Measurements from ENCODE around the gene DOCK4. TPM values are rescaled to one million over a fixed set of nuclear protein-coding genes. Genes with fewer than 3 reads are reported as not detected.

DOCK4 gene
- total RNA-seq, 1 donor from 2014 or later = 100 TPM

GRCh38 chr7:111685349-111685748 is 520.9 kb downstream of the DOCK4 start:
- Histone ChIP-seq H3K9me3 (no peaks in the 10 kb centered on the region), H3K4me3 (no peak overlapping the region), H3K4me1 (no peaks in the 10 kb centered on the region), H3K36me3 (no peaks in the 10 kb centered on the region), H3K27me3 (no peaks in the 10 kb centered on the region), H3K27ac (no peak overlapping the region)
- ATAC-seq (no peak), DNase-seq (no peak)
- intact Hi-C loops (cut with DNase I) = no loop called here
- TF ChIP-seq, protein P1, sequence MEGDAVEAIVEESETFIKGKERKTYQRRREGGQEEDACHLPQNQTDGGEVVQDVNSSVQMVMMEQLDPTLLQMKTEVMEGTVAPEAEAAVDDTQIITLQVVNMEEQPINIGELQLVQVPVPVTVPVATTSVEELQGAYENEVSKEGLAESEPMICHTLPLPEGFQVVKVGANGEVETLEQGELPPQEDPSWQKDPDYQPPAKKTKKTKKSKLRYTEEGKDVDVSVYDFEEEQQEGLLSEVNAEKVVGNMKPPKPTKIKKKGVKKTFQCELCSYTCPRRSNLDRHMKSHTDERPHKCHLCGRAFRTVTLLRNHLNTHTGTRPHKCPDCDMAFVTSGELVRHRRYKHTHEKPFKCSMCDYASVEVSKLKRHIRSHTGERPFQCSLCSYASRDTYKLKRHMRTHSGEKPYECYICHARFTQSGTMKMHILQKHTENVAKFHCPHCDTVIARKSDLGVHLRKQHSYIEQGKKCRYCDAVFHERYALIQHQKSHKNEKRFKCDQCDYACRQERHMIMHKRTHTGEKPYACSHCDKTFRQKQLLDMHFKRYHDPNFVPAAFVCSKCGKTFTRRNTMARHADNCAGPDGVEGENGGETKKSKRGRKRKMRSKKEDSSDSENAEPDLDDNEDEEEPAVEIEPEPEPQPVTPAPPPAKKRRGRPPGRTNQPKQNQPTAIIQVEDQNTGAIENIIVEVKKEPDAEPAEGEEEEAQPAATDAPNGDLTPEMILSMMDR (IDR thresholded peaks at IDR 0.05) = no peak

DNA sequence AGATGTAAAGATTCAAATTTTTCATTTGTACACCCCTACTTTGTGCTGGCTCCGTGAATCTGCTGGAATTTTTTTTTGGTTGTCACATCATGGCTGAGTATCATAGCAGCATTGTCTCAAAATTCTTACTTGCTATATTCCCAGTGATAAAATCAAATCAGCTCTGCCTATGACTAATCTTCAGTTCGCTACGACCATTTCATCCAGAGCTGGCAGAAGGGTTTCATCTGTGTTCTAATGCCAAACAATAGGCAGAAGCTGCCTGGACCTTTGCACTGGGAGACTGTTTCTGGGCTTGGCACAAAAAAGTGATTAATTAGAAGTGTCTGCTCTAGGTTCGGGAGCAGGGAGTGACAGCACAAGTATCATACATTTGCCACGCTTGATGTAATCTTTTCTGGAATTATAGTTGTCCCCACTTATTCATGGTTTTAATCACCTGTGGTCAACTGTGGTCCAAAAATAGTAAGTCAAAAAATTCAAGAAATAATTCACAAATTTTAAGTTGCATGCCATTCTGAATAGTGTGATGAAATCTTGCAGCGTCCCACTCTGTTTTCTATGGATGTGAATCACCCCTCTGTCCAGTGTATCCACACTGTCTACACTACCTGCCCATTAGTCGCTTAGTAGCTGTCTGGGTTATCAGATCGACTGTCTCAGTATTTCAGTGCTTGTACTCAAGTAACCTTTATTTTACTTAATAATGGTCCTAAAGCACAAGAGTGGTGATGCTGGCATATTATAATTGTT is 523.4 kb downstream of the DOCK4 start:
- H3K27ac ChIP-seq = no peak overlapping the region
- ATAC-seq = no peak
- no peaks in the 10 kb centered on the region for H3K36me3 ChIP-seq
- no peaks in the 10 kb centered on the region for H3K9me3 ChIP-seq
- H3K4me3 ChIP-seq = no peak overlapping the region
- H3K4me1 ChIP-seq = no peaks in the 10 kb centered on the region
- no peaks in the 10 kb centered on the region for H3K27me3 ChIP-seq
- no peak for DNase-seq
- intact Hi-C loops (cut with DNase I) = no loop called here
- TF ChIP-seq, protein P1 (IDR thresholded peaks at IDR 0.05) = no peak

- no peak for ATAC-seq
- no peaks in the 10 kb centered on the region for H3K27me3 ChIP-seq
- H3K9me3 ChIP-seq = no peaks in the 10 kb centered on the region
- H3K27ac ChIP-seq = no peak overlapping the region
- intact Hi-C loops (cut with DNase I) = no loop called here
- H3K4me3 ChIP-seq = no peak overlapping the region
- no peaks in the 10 kb centered on the region for H3K4me1 ChIP-seq
- H3K36me3 ChIP-seq = no peaks in the 10 kb centered on the region
- no peak for DNase-seq
- TF ChIP-seq, protein P1 (IDR thresholded peaks at IDR 0.05) = no peak
These were observed 525.0 kb downstream of the DOCK4 start for GRCh38 chr7:111681242-111681641.

DNA sequence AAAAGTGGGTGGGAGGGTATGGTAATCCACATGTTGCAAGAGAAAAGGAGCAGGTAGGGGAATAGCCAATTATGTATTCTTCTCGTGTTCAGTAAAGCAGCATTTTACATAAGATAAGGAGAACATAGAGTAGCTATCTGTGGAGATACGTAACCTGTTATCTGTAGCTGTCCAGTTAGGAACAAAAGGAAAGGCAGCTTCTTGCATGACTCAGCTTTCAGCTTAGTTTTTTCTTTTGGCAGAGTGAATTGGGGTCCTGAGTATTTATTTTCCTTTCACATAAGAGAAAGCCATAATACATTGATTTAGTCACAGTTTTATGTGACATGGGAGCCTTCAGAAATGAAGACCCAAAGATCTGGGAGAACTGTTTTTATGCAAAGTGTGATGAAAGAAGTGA is 527.2 kb downstream of the DOCK4 start:
- Histone ChIP-seq H3K36me3 (no peaks in the 10 kb centered on the region), H3K4me1 (no peaks in the 10 kb centered on the region), H3K9me3 (no peaks in the 10 kb centered on the region), H3K4me3 (no peak overlapping the region), H3K27ac (no peak overlapping the region), H3K27me3 (no peaks in the 10 kb centered on the region)
- ATAC-seq = no peak
- intact Hi-C loops (cut with DNase I) = no loop called here
- no peak for DNase-seq
- TF ChIP-seq, protein P1 (IDR thresholded peaks at IDR 0.05) = no peak

GRCh38 chr7:111678281-111678680 is 527.9 kb downstream of the DOCK4 start:
- intact Hi-C loops (cut with DNase I) = no loop called here
- no peak for ATAC-seq

More at GRCh38 chr7:111678281-111678680, 527.9 kb downstream of the DOCK4 start:
- H3K36me3 ChIP-seq = no peaks in the 10 kb centered on the region
- no peak for DNase-seq
- TF ChIP-seq, protein P1 (IDR thresholded peaks at IDR 0.05) = no peak
- H3K27ac ChIP-seq = no peak overlapping the region
- H3K4me3 ChIP-seq = no peak overlapping the region
- no peaks in the 10 kb centered on the region for H3K4me1 ChIP-seq
- H3K27me3 ChIP-seq = no peaks in the 10 kb centered on the region
- no peaks in the 10 kb centered on the region for H3K9me3 ChIP-seq

All from upper lobe of right lung (tissue), 1 donor.